Right renal pelvis (tissue), 4 donors: ENCODE measurements around the gene PCED1B. TPM values are rescaled to one million over a fixed set of nuclear protein-coding genes. Genes with fewer than 3 reads are reported as not detected.

Experiments
- DNase-seq, 4 donors: peaks; one replicate each; pipeline ENCODE4 v3.0.0-alpha.2; 2013; ENCODE audit warnings: low read depth in 4 of 4, low spot score in 3 of 4, missing footprints in 1 of 4
- polyA plus RNA-seq, 4 donors: library from polyadenylated mRNA; unstranded; fragments of 120-200 nt; gene quantifications; one replicate each; pipeline ENCODE4 v1.2.1, GENCODE V29; 2013; ENCODE audit not compliant: insufficient read length in 4 of 4

Gene PCED1B
- polyA plus RNA-seq, 4 donors = 4.0 to 5.3 (median 4.4) TPM

DNA sequence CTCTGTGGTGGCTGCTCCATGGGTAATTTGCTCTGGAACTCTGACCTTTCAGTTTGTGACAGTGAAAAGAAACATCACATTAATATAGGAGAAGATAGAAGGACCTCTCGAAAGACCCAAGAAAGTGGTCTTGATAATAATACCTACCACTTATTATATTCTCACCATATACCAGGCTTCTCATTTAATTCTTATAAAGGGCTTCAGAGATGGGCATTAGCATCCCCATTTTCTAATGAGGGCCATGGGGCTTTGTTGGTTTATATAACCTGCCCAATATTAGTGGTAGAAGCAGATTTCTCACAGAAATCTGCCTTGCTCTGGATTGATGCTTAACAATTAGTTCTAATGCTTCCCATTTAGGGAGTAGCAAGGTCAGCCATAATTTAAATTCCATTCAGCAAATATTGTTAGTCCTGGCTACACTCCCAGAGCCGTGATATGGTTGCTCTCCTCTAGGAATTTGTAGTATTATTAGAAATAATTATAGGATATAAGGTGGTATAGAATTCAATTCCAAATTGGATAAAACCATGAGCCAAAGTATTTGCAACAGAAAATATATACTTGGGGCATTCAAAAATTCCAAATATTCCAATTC, 7.8 kb downstream of the PCED1B start:
- DNase-seq = no peak

DNA sequence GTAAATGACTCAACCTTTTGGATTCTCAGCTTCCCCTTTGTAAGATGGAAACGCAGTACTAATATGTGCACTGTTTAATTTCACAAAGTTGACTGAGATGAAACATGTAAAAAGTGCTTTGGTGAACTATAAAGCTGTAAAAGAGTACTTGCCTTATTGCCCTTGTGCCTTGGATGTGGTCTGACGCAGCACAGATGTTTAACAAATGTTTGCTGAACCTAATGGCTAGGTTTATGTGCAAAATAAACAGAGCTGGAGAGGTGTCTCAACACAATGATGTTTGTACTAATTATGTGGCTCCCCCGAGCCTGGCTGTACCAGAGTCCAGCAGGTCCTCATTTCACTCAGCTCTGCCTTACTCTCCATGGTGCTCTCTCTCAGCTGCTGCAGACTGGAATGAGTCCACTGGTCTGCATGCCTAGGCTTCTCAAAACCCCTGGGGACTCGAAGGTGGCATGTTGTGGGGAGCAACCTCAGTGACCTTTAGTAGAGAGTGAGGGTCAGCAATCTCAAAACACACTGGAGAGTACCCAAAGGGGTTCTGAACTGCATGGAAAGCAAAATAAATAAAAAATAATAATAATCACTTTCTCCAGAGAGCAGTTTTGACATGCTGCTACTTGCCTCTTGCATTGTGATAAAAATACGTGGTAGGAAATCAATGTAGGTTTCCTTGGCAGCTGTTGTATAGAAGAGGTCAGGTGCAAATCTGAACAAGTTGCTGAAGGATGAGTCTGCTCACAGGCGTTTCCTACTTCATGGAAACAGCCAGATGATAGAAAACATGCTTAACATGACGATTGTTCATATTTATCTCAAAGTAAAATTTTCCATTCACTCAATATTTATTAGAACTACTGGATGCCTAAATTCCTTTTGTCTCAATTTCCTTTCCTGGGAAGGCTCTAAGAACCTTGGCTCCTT, 8.9 kb downstream of the PCED1B start:
- DNase-seq = no peak

DNA sequence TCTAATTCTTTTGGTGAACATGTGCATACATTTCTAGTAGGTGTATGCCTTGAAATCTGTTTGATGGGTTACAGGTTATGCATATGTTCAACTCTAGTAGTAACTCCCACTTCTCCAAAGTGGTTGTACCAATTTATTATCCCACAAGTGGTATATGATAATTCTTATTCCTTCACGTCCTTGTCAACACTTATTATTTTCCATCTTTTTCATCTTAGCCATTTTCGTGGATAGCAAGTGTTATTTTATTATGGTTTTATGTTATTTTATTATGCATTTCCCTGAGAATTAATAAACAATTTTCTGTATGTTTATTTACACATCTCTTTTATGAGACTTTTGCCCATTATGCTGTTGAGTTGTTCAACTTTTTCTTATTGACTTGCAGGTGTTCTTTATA, 11.6 kb downstream of the PCED1B start:
- DNase-seq = no peak

- no peak for DNase-seq
These were observed 15.4 kb downstream of the PCED1B start for GRCh38 chr12:47094804-47095203.

DNA sequence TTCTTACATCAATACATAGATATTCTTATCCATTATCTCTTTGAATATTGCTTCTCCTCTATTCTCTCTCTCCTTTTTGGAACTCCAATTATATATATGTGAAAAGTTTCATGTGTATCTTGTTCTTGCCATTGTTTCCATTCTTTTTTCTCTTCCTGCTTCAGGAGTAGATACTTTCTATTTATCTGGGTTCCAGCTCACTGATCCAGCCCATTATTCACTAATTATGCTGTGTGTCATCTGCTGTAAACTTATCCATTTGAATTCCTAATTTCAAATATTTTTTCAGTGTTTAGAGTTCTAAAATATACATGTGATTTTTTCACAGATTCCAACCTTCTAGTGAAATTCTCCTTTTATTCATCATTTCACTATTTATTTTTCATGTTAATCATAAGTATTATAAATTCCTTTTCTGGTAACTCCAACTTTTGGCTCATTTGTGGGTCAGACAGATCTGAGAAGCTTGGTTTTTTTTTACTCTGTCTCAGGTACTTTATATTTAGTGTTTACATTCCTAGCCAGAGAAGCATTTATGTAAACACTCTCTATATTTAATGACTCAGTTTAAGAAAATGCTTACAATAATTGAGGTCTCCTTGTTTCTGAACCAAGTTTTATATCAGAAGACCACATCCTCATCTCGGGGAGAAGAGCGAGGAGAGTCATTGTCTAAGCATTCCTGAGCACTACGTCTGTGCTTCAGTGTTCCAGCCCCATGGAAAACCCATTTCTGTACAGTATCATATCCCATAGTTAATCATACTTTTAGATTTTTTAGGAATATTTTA, 16.2 kb downstream of the PCED1B start:
- DNase-seq = no peak

- DNase-seq = no peak
These were observed 18.0 kb downstream of the PCED1B start for GRCh38 chr12:47097276-47097896.

DNA sequence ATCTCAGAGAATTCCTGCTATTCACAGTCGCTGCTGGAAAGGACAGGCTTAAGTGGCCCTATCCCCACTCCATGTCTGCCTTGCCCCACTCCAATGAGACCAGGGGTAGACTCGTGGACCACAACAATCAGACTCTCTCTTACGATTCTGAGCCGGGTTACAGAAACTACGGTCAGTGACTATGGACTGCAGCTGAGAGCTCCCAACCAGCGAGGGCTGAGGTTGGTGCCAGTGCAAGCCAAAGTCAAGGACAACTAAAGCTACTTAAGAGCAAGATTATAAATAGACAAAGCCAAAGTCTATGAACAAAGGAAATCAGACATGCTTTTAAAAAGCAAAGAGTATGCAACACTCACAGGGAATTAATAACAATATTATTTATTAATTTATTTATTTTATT, 18.7 kb downstream of the PCED1B start:
- no peak for DNase-seq

DNA sequence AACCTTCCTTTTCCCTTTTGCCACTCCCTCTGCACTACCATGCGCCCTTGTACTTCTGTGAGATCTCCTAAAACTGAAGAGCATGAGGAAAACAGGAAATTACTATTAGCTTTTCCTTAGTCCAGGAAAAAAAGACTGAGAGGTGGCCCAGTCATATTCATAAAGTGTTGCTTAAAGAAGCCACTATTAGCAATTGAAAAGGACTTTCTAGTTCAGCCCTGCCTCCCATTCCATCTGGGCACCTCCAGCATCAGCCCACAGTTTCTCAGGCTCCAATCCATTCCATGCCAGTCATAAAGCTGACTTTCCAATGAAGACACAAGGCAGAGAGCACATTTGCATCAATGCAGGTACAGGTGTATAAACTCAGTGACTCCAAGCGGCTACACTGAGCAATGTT, 20.2 kb downstream of the PCED1B start:
- no peak for DNase-seq

DNA sequence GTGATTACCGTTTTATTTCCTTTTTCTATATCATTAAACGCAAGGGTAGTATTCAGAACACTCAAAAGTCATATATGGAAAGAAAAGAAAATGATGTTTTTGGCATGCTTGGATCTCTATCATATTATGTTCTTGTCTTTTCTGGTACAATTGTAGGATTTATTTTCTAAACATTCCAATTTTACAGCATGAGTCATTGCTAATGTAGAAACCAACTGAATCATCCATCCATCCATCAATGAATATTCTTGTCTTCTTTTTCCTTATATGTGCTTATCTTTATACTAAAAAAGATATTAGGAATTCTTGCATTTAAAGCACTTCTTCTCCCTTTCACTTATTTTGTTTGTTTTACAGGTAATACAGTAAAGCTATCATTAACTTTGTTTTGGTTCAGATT, 20.7 kb downstream of the PCED1B start:
- DNase-seq = no peak

GRCh38 chr12:47102406-47102805, 23.0 kb downstream of the PCED1B start:
- DNase-seq = no peak

- no peak for DNase-seq
These were observed 23.6 kb downstream of the PCED1B start for GRCh38 chr12:47102845-47103651.

DNA sequence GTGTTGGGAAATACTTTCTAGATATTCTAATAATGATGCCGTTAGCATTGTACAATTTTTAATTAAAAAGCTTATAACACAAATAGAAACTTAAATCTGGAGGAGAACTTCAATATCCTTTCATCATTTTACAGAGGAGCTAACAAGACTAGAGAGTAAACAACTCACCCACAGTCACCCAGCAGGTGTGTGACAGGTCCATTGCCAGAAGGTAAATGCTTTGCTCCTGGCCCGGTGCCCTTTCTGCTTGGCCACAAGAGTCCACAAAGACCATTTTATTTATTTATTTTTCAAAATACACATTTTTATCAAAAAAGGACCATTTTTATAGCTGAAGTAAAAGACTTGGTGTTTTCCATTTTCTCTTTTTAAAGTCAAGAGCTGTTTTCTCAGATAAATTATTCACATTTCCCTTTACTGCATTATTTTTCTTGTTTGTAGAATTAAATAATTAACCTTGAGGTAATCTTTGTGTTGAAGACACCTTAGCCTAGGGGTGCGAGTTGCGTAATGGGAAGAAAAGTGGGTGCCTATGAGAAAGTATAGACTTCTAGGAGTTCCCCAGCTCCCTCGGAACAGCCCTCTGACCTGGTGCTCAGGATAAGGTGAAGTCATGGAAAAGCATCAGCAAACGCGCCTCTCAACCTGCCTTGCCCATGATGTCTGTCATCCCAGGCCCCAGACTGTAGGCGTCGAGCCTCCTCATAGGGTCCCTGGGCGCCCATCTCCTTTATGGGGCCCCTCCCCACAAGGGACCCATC, 26.7 kb downstream of the PCED1B start:
- no peak for DNase-seq

DNA sequence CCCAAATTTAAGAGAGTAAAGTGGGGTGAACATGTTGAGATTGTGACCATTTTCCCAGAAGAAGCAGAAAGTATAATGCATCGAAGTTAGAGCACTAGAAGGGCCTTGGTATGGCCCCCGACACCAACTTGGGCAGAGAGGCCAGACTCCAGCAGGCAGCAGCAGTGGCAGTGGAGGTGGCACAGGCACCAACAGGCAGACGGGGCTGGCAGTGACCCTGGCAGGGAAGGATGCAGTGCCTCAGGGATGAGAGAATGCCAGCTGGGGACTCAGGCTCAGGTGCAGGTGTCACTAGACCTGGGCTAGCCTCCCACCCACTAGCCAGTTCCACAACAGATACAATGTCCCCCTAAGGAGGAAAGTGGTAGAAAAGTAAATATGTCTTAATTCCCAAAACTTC, 28.0 kb downstream of the PCED1B start:
- DNase-seq = no peak

DNA sequence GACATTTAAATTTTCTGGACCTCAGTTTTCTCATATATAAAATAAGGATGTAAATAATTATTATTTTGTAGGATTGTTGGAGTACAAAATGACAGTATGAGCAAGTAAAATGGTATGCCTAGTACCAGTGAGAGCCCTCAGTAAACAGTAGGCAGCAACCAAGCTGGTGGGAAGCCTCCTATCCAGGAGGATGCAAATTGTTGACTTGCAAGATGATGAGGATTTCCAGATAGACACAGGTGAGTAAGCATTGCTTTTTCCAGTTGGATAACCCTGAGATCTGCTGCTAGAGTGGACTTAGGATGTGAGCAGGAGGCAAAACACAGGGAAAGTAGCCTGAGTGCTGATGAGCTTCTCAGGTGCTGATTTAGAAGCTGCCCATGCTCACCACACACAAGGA, 28.5 kb downstream of the PCED1B start:
- DNase-seq = no peak

DNA sequence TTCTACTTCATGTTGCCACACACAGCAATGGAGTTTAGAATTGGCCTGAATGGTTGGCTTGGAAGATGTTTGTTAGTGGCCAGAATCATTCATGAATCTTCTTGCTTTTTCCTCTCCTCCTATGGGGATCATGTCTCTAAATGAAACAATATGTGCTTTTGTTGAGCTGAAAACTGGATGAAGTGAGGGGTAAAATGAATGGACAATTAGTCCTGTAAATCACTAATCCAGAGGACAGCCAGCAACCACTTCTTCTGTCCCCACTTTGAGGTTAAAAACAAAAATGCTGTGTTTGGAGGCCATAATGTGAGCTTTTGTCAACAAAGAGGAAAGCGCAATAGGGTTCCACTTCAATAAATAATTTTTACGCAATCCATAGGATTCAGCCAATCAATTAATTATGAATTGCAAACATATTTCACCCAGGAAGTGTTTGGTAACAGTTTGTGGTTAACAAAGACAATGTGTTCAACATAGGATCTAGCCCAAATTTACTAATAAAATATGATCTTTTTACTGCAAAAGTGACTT, 30.7 kb downstream of the PCED1B start:
- DNase-seq = no peak

DNA sequence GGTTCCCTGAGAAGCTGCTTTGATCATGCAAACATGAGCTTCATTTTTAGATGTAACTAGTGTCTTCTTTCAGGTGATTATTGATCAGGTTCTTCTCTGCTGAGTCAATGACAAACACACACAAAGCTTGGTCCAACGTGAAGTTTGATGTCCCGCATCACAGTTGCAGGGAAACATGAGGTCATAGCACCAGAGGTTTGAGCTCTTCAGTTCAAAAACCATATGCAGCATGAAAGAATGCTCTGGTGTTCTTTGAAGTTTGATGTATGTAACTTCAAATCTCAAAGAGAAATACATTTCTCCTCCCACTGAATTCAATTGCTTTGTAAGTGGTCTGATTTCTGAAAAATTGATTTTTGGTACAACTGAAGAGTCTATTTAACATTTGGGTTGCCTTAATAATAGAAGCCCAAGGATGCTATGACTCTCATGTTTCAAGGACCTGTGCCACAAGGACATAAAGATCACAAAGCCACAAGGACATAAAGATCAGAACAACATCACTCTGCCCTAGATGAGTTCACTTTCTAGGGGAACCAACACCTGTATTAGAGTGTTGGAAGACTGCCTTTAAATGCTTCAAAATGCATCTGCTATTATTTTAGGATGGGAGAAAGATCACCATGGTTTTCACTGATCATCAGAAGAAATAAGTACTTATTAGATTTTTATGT, 31.4 kb downstream of the PCED1B start:
- no peak for DNase-seq

- DNase-seq = no peak
These were observed 32.0 kb downstream of the PCED1B start for GRCh38 chr12:47111392-47111778.

DNA sequence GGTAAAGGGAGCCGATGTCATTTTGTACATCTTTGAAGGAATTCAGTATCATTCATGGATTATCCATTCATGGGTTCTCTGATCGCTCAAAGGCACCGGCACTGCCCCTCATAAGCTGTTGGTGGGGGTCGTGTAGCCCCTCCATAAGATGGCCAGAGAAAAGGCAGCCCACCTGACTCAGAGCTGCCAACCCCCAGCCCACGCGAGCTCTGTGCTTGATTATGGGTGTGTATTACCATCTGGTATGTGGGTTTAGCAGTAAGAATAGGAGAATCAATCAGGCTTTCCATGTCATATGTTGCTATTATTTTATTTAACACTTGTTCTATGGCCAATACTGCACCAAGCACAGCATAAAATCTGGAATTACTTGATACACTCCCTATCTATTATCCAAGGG, 32.4 kb downstream of the PCED1B start:
- DNase-seq = no peak

DNA sequence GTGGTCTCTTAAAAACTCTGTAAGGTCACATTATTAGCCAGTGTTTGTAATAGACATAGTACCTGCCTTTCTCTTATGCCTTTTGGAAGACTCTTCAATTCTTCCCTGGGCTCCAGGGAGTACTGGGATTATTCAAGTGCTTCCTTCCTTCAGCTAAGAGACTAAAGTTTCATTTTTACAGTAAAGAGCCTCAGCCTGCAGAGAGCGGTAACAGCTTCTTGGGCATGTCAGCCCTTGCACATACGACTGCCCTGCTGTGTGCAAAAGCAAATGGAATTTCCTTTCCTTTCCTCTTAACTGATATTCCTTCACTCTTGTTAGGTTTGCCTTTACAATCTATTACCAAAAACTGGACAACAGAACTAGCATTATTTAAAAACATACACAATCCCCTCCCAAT, 33.3 kb downstream of the PCED1B start:
- no peak for DNase-seq
